Measurements from ENCODE around the gene DCX.

- TF ChIP-seq GATA2 (IDR thresholded peaks at IDR 0.05; ENCODE audit: low read depth, low read length) (no peak), GATA3 (IDR thresholded peaks at IDR 0.05; ENCODE audit: low read depth, low read length) (peak; percentile 72; the same call in 1 of the 2 replicates)
Measured at GRCh38 chrX:111264385-111264784, 147.6 kb downstream of the DCX start.
